BLaER1 (cell line): Measurements from ENCODE around the gene CDS2.

Experiments
- H3K27ac ChIP-seq: shearing (Covaris generic); formaldehyde crosslinking; 2 replicates; pipeline ENCODE4 v1.8.1; 2022
- H3K27me3 ChIP-seq: shearing (Covaris generic); formaldehyde crosslinking; 2 replicates; pipeline ENCODE4 v1.8.1; 2022
- H3K36me3 ChIP-seq: shearing (Covaris generic); formaldehyde crosslinking; 2 replicates; pipeline ENCODE4 v1.8.1; 2022
- H3K4me1 ChIP-seq: shearing (Covaris generic); formaldehyde crosslinking; 2 replicates; pipeline ENCODE4 v1.8.1; 2022
- H3K4me2 ChIP-seq: shearing (Covaris generic); formaldehyde crosslinking; 2 replicates; pipeline ENCODE4 v1.8.1; 2022
- H3K4me3 ChIP-seq: shearing (Covaris generic); formaldehyde crosslinking; 2 replicates; pipeline ENCODE4 v1.8.1; 2022
- H3K9ac ChIP-seq: shearing (Covaris generic); formaldehyde crosslinking; 2 replicates; pipeline ENCODE4 v1.8.1; 2022
- H3K9me3 ChIP-seq: shearing (Covaris generic); formaldehyde crosslinking; 2 replicates; pipeline ENCODE4 v1.8.1; 2022
- H4K20me1 ChIP-seq: shearing (Covaris generic); formaldehyde crosslinking; 2 replicates; pipeline ENCODE4 v1.8.1; 2022
- Cebpa-rat ChIP-seq: shearing (Covaris generic); IDR thresholded peaks from 2 replicates; pipeline ENCODE4 v1.8.1; 2022

Gene CDS2

DNA sequence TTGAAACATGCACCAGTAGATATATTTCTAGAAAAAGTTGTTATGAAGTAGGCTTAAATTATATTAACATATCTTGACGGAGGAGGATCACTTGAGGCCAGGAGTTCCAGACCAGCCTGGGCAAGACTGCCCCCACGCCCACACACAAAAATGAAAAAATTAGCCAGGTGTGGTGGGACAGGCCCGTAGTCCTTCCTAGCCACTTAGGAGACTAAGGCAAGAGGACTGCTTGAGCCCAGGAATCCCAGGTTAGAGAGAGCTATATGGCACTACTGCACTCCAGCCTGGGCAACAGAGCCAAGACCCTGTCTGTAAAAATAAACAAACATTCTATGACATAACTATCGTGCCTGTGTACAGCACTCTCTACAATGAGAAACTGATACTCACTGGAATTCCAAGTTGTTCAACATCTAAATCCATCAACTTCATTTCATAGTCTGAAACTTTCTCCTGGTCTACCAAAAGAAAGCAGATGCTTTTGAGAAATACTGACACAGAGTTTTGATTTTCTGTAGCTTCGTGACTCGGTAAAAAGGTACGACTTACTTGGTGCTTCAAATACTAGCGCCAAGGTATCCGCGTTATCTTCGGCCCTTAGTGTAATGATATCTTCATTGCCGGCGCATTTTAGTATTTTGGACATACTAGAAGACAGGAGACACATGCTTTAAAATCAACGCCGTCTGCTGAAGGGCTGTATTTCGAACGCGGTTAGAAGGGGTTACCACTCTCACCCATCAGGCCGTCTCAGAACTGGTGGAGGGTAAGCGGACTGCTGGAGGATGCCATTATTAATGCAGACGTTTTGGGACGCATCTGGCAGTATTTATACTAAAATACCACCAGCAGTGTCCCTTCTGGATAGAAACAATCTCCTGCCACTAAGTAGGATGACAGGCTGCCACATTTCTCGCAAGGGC is 8.3 kb upstream of the CDS2 start:
- H3K4me1 ChIP-seq = peaks cover 56% of the 10 kb centered on the region
- peaks cover 46% of the 10 kb centered on the region for H3K36me3 ChIP-seq
- no peak for TF ChIP-seq Cebpa-rat
- peak overlapping the region; percentile 86 for H3K4me3 ChIP-seq
- H3K9ac ChIP-seq = peak overlapping the region; percentile 97
- H4K20me1 ChIP-seq = peaks cover 50% of the 10 kb centered on the region
- no peaks in the 10 kb centered on the region for H3K27me3 ChIP-seq
- no peaks in the 10 kb centered on the region for H3K9me3 ChIP-seq
- H3K27ac ChIP-seq = peak overlapping the region; percentile 95
- H3K4me2 ChIP-seq = peak overlapping the region; percentile 89

- Histone ChIP-seq H4K20me1 (peaks cover 50% of the 10 kb centered on the region), H3K9me3 (no peaks in the 10 kb centered on the region), H3K36me3 (peaks cover 43% of the 10 kb centered on the region), H3K9ac (peak overlapping the region; percentile 97), H3K4me1 (peaks cover 50% of the 10 kb centered on the region), H3K4me3 (peak overlapping the region; percentile 86), H3K27me3 (no peaks in the 10 kb centered on the region), H3K27ac (peak overlapping the region; percentile 95), H3K4me2 (peak overlapping the region; percentile 89)
- TF ChIP-seq Cebpa-rat = no peak
Observed at GRCh38 chr20:5119143-5119434, 7.7 kb upstream of the CDS2 start.

- no peaks in the 10 kb centered on the region for H3K27me3 ChIP-seq
- H3K9ac ChIP-seq = peak within 1 kb of the TSS; percentile 97
- peaks cover 48% of the 10 kb centered on the region for H3K4me1 ChIP-seq
- H3K4me2 ChIP-seq = peak within 1 kb of the TSS; percentile 89
- no peaks in the 10 kb centered on the region for H3K9me3 ChIP-seq
- peaks cover 50% of the 10 kb centered on the region for H4K20me1 ChIP-seq
- no peak for TF ChIP-seq Cebpa-rat
- peak within 1 kb of the TSS; percentile 86 for H3K4me3 ChIP-seq
- H3K27ac ChIP-seq = peak within 1 kb of the TSS; percentile 95
- H3K36me3 ChIP-seq = peaks cover 38% of the 10 kb centered on the region
Observed at GRCh38 chr20:5119435-5120184, 7.2 kb upstream of the CDS2 start, which contains the start of gene PCNA. PCNA (minus strand) TSS chr20:5119958; CDS start chr20:5119798, 160 bp downstream.

- H4K20me1 ChIP-seq = peaks cover 46% of the 10 kb centered on the region
- TF ChIP-seq Cebpa-rat = no peak
Observed at GRCh38 chr20:5120185-5120476, 6.7 kb upstream of the CDS2 start.

GRCh38 chr20:5122873-5123260 is 3.9 kb upstream of the CDS2 start:
- H3K9me3 ChIP-seq = no peaks in the 10 kb centered on the region
- H3K4me1 ChIP-seq = peaks cover 31% of the 10 kb centered on the region
- TF ChIP-seq Cebpa-rat = no peak
- H3K9ac ChIP-seq = no peak overlapping the region
- peaks cover 20% of the 10 kb centered on the region for H4K20me1 ChIP-seq
- no peaks in the 10 kb centered on the region for H3K27me3 ChIP-seq
- no peak overlapping the region for H3K4me2 ChIP-seq
- peaks cover 7% of the 10 kb centered on the region; the same call in 1 of the 2 replicates for H3K36me3 ChIP-seq
- H3K27ac ChIP-seq = no peak overlapping the region
- H3K4me3 ChIP-seq = no peak overlapping the region

More at GRCh38 chr20:5120185-5120476, 6.7 kb upstream of the CDS2 start:
- Histone ChIP-seq H3K9me3 (no peaks in the 10 kb centered on the region), H3K36me3 (peaks cover 33% of the 10 kb centered on the region), H3K27ac (peak overlapping the region; percentile 95), H3K4me2 (peak overlapping the region; percentile 68), H3K9ac (peak overlapping the region; percentile 97), H3K4me3 (peak overlapping the region; percentile 86), H3K4me1 (peaks cover 48% of the 10 kb centered on the region), H3K27me3 (no peaks in the 10 kb centered on the region)

- Histone ChIP-seq H3K36me3 (0 out of 2 replicates have a peak, but pooled peaks cover 12% of the 10 kb centered on the region), H3K27ac (peak overlapping the region; percentile 91), H3K9ac (peak overlapping the region; percentile 90), H4K20me1 (peaks cover 37% of the 10 kb centered on the region), H3K4me3 (peak overlapping the region; percentile 91), H3K27me3 (no peaks in the 10 kb centered on the region), H3K4me2 (peak overlapping the region; percentile 91), H3K9me3 (no peaks in the 10 kb centered on the region), H3K4me1 (peaks cover 37% of the 10 kb centered on the region)
- TF ChIP-seq Cebpa-rat = no peak
Observed at GRCh38 chr20:5127204-5127858, 523 bp downstream of the CDS2 start.

- Histone ChIP-seq H3K4me3 (peak overlapping the region; percentile 91), H3K4me1 (peaks cover 37% of the 10 kb centered on the region), H3K9ac (peak overlapping the region; percentile 90), H3K27me3 (no peaks in the 10 kb centered on the region), H3K27ac (peak overlapping the region; percentile 91), H3K4me2 (peak overlapping the region; percentile 91), H3K36me3 (0 out of 2 replicates have a peak, but pooled peaks cover 12% of the 10 kb centered on the region), H3K9me3 (no peaks in the 10 kb centered on the region), H4K20me1 (peaks cover 42% of the 10 kb centered on the region)
- TF ChIP-seq Cebpa-rat = no peak
Observed at GRCh38 chr20:5127859-5128424, 1.1 kb downstream of the CDS2 start.

- no peak overlapping the region for H3K4me3 ChIP-seq
- 0 out of 2 replicates have a peak, but pooled peaks cover 12% of the 10 kb centered on the region for H3K36me3 ChIP-seq
- H3K4me1 ChIP-seq = peaks cover 37% of the 10 kb centered on the region
- no peak overlapping the region for H3K27ac ChIP-seq
- no peaks in the 10 kb centered on the region for H3K9me3 ChIP-seq
- H3K27me3 ChIP-seq = no peaks in the 10 kb centered on the region
- peaks cover 51% of the 10 kb centered on the region for H4K20me1 ChIP-seq
- TF ChIP-seq Cebpa-rat = no peak
- H3K4me2 ChIP-seq = peak overlapping the region; percentile 91
- H3K9ac ChIP-seq = peak overlapping the region; percentile 90; the same call in 1 of the 2 replicates
Observed at GRCh38 chr20:5128886-5129285, 2.1 kb downstream of the CDS2 start.

GRCh38 chr20:5131502-5131901 is 4.7 kb downstream of the CDS2 start:
- H3K4me3 ChIP-seq = no peak overlapping the region
- no peak overlapping the region for H3K27ac ChIP-seq
- no peaks in the 10 kb centered on the region for H3K9me3 ChIP-seq
- peaks cover 50% of the 10 kb centered on the region for H3K4me1 ChIP-seq
- H3K36me3 ChIP-seq = 0 out of 2 replicates have a peak, but pooled peaks cover 12% of the 10 kb centered on the region
- no peaks in the 10 kb centered on the region for H3K27me3 ChIP-seq
- no peak for TF ChIP-seq Cebpa-rat
- peaks cover 77% of the 10 kb centered on the region for H4K20me1 ChIP-seq
- H3K4me2 ChIP-seq = peak overlapping the region; percentile 27
- H3K9ac ChIP-seq = no peak overlapping the region
